Endothelial cell of umbilical vein (primary cell): ENCODE results near the gene RASGRF2. TPM values are rescaled to one million over a fixed set of nuclear protein-coding genes. Genes with fewer than 3 reads are reported as not detected.

ENCODE experiments used
- BruUV-seq: library from RNA; stranded (reverse); fragments of 400-500 nt; replicated peaks from 2 replicates; lab custom pipeline; 2021; lab: Mats Ljungman, UMichigan
- CTCF ChIA-PET: fragments of 300-600, 350-600 bp; sonication (Branson Sonifier 250); formaldehyde crosslinking; loops from one replicate; lab custom pipeline; 2021; ENCODE audit warnings: antibody characterized with exemption, inconsistent platforms; lab: Charles Lee
- POLR2A ChIA-PET: fragments of 300-600, 350-600 bp; sonication (Branson Sonifier 250); formaldehyde crosslinking; loops from one replicate; lab custom pipeline; 2021; ENCODE audit warnings: antibody characterized with exemption, inconsistent platforms; lab: Charles Lee
- DNase-seq: peaks from one replicate; pipeline ENCODE4 v3.0.0-alpha.2; 2011; ENCODE audit warnings: low read depth, low spot score
- FAIRE-seq: peaks from 2 replicates; lab custom pipeline; 2011; peaks lifted over from hg19 to GRCh38; lab: Jason Lieb, UNC
- H2AFZ ChIP-seq: 2 replicates; pipeline ENCODE4 v1.6.0; 2012; ENCODE audit warnings: low read depth, low read length, control low read depth, inconsistent platforms
- H3K27ac ChIP-seq: 2 replicates; pipeline ENCODE4 v1.5.1; 2011; ENCODE audit warnings: low read depth, mild to moderate bottlenecking, control low read depth, low read length, moderate library complexity; ENCODE audit not compliant: insufficient read depth
- H3K27me3 ChIP-seq, 2 experiments: 2 replicates each; pipeline versions ENCODE4 v1.6.0 to v1.6.1; 2011; ENCODE audit warnings: low read length in 2 of 2, mixed read lengths in 1 of 2; ENCODE audit not compliant: control insufficient read depth in 2 of 2, insufficient read depth in 2 of 2
- H3K36me3 ChIP-seq, 2 experiments: 2 replicates in 1 of 2; 3 replicates in 1 of 2; pipeline ENCODE4 v1.5.1; 2011; ENCODE audit warnings: low read length in 2 of 2, mild to moderate bottlenecking in 1 of 2, moderate library complexity in 1 of 2; ENCODE audit not compliant: control insufficient read depth in 2 of 2, insufficient read depth in 2 of 2; ENCODE audit errors: extremely low read depth in 1 of 2
- H3K4me1 ChIP-seq: 3 replicates; pipeline ENCODE4 v1.5.1; 2011; ENCODE audit warnings: mild to moderate bottlenecking, low read length; ENCODE audit not compliant: control insufficient read depth, insufficient read depth; ENCODE audit errors: extremely low read depth
- H3K4me2 ChIP-seq: 2 replicates; pipeline ENCODE4 v1.6.1; 2011; ENCODE audit warnings: low read length, control low read depth, mixed read lengths; ENCODE audit not compliant: insufficient read depth
- H3K4me3 ChIP-seq, 3 experiments: fragments of 200-600 bp in 1 of 3; sonication (generic), shearing (Covaris generic) in 1 of 3; replicated peaks in 1 of 3; 2 replicates each; pipeline ENCODE4 v1.5.1; 2011 to 2016; ENCODE audit warnings: control low read depth in 3 of 3, low read length in 3 of 3, mild to moderate bottlenecking in 2 of 3, inconsistent platforms in 1 of 3, low read depth in 1 of 3, moderate library complexity in 1 of 3; ENCODE audit not compliant: insufficient read depth in 1 of 3
- H3K79me2 ChIP-seq: 2 replicates; pipeline ENCODE4 v1.6.0; 2012; ENCODE audit warnings: low read length, inconsistent platforms; ENCODE audit not compliant: control insufficient read depth, insufficient read depth
- H3K9ac ChIP-seq: replicated peaks from 2 replicates; pipeline ENCODE3; 2011; ENCODE audit warnings: low read length, control low read depth; ENCODE audit not compliant: insufficient read depth; ENCODE audit errors: extremely low read depth
- H3K9me1 ChIP-seq: replicated peaks from 3 replicates; pipeline ENCODE4 v1.6.0; 2011; ENCODE audit warnings: mild to moderate bottlenecking, low read length; ENCODE audit not compliant: control insufficient read depth, insufficient read depth; ENCODE audit errors: extremely low read depth
- H3K9me3 ChIP-seq: replicated peaks from 2 replicates; pipeline ENCODE4 v1.5.1; 2012; ENCODE audit warnings: low read length, inconsistent platforms; ENCODE audit not compliant: control insufficient read depth, insufficient read depth
- H4K20me1 ChIP-seq: replicated peaks from 2 replicates; pipeline ENCODE3; 2011; ENCODE audit warnings: mild to moderate bottlenecking, low read length; ENCODE audit not compliant: control insufficient read depth, insufficient read depth; ENCODE audit errors: extremely low read depth
- CTCF ChIP-seq, 2 donors: IDR thresholded peaks; 1 replicate in 1 of 2; 2 replicates in 1 of 2; pipeline ENCODE4 v1.5.1; 2011; ENCODE audit warnings: low read length in 2 of 2, mild to moderate bottlenecking in 2 of 2, moderate library complexity in 2 of 2, control low read depth in 1 of 2, inconsistent platforms in 1 of 2, low read depth in 1 of 2; ENCODE audit not compliant: insufficient read depth in 1 of 2; ENCODE audit errors: extremely low read depth in 1 of 2
- EZH2 ChIP-seq: IDR thresholded peaks from 2 replicates; pipeline ENCODE4 v1.6.1; 2012; ENCODE audit warnings: borderline replicate concordance, low read depth, mild to moderate bottlenecking, moderate library complexity, low read length, inconsistent platforms; ENCODE audit not compliant: severe bottlenecking
- FOS ChIP-seq: IDR thresholded peaks from 2 replicates; pipeline ENCODE4 v1.6.1; 2011; ENCODE audit warnings: mild to moderate bottlenecking, low read length, moderate library complexity, borderline replicate concordance; ENCODE audit not compliant: insufficient read depth
- GATA2 ChIP-seq: IDR thresholded peaks from 2 replicates; pipeline ENCODE4 v1.7.0; 2011; ENCODE audit warnings: low read depth, mild to moderate bottlenecking, moderate library complexity, mixed read lengths, low read length; ENCODE audit not compliant: insufficient read length, insufficient read depth
- JUN ChIP-seq: IDR thresholded peaks from 2 replicates; pipeline ENCODE4 v1.6.1; 2011; ENCODE audit warnings: borderline replicate concordance, low read depth; ENCODE audit not compliant: insufficient read length, insufficient read depth
- MAX ChIP-seq: IDR thresholded peaks from 2 replicates; pipeline ENCODE4 v1.6.1; 2011; ENCODE audit not compliant: insufficient read depth, insufficient read length
- MYC ChIP-seq: IDR thresholded peaks from one replicate; pipeline ENCODE4 v1.6.1; 2011; ENCODE audit warnings: mild to moderate bottlenecking, low read depth, low read length
- POLR2A ChIP-seq: IDR thresholded peaks from 2 replicates; pipeline ENCODE4 v1.6.1; 2012; ENCODE audit warnings: low read depth, mild to moderate bottlenecking, control low read depth, low read length
- POLR2AphosphoS5 ChIP-seq: IDR thresholded peaks from 2 replicates; pipeline ENCODE4 v1.6.1; 2012; ENCODE audit warnings: low read depth, mild to moderate bottlenecking, control low read depth, low read length, moderate library complexity; ENCODE audit not compliant: insufficient read depth
- dilution Hi-C: fragments of 300-500 bp; cut with MboI; formaldehyde crosslinking; loops from one replicate; pipeline ENCODE4 v1.15.0; 2019; ENCODE audit warnings: low sequenced_read_pairs; ENCODE audit not compliant: extremely low pct_ligation_motif_present
- intact Hi-C: fragments of 100-400 bp; cut with micrococcal nuclease; formaldehyde crosslinking; loops from one replicate; pipeline ENCODE4 v1.10.0; 2022
- polyA plus RNA-seq, 4 experiments: library from polyadenylated mRNA; depleted of rRNA in 3 of 4; stranded (reverse) in 3 of 4; unstranded in 1 of 4; fragments of >200 nt; gene quantifications; 2 replicates each; pipeline versions ENCODE4 v1.2.1 to v1.2.3, GENCODE V29; 2011 to 2012; ENCODE audit warnings: missing spikeins in 1 of 4
- total RNA-seq: library from RNA; stranded (reverse); gene quantifications from 2 replicates; pipeline ENCODE4 v1.2.3, GENCODE V29; 2021

Gene RASGRF2
- total and polyA plus RNA-seq, 2 donors (not counting 3 experiments of a cell fraction or from before 2014, with no cell fraction given): 0.41 to 4.0 TPM

GRCh38 chr5:81081461-81081835 lies 121.3 kb downstream of the RASGRF2 start:
- intact Hi-C loops: no loop called here
- Histone ChIP-seq H3K9ac (no peak overlapping the region), H3K27me3 (no peaks in the 10 kb centered on the region), H3K27ac (no peak overlapping the region), H3K4me2 (no peak overlapping the region), H3K79me2 (no peaks in the 10 kb centered on the region), H3K36me3 (no peaks in the 10 kb centered on the region), H4K20me1 (no peaks in the 10 kb centered on the region), H2AFZ (no peak overlapping the region), H3K9me1 (no peaks in the 10 kb centered on the region), H3K4me1 (no peaks in the 10 kb centered on the region), H3K4me3 (no peak overlapping the region), H3K9me3 (no peaks in the 10 kb centered on the region)
- dilution Hi-C loops: no loop called here
- ChIA-PET CTCF (no interaction called here), POLR2A (no interaction called here)
- TF ChIP-seq POLR2AphosphoS5: no peak
- no peak for TF ChIP-seq MAX
- TF ChIP-seq POLR2A: no peak
- TF ChIP-seq FOS: no peak
- no peak for TF ChIP-seq MYC
- no peak for TF ChIP-seq JUN
- no peak for TF ChIP-seq GATA2
- TF ChIP-seq EZH2: no peak
- TF ChIP-seq CTCF (IDR thresholded peaks at IDR 0.05; ENCODE audit: extremely low read depth in 1 of 2, insufficient read depth in 1 of 2, low read depth in 1 of 2, low read length in 2 of 2): no peak
- no TSS peak for BruUV-seq
- DNase-seq (no peak), FAIRE-seq (no peak)
